ENCODE results near the gene ITGB2.

DNA sequence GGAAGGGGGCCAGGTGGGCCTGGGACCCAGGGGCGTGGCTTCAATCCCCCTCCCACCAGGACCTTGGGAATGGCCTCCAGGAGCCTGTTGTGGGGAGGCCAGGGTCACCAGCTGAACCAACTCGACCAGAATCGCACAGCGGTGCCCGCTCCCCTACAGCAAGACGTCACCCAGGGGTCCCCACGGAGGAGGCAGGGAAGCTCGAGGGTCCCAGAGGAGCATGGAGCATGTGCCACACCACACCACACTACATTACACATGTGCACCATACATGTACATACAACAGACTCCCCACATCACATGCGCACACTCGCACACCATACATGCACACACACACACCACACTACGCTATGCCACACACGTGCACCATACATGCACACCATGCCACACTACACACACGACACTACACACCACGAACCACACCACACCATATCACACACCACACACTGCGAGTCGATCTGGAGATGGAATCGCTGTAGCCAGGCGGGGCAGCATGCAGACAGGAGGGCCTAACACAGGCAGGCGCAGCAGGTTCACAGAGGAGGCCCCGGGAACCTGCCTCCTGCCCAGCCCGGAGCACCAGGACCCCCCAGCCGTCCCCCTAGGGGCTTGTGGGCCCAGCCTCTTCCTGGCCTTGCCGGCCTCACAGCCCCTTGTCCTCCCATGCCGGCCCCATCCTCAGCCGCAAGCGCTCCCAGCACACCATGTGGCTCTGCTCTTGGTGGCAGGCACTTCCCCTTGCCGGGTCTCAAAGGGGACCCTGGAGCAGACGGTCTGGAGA, 596 bp downstream of the ITGB2 start:
- TF ChIP-seq, protein P1, sequence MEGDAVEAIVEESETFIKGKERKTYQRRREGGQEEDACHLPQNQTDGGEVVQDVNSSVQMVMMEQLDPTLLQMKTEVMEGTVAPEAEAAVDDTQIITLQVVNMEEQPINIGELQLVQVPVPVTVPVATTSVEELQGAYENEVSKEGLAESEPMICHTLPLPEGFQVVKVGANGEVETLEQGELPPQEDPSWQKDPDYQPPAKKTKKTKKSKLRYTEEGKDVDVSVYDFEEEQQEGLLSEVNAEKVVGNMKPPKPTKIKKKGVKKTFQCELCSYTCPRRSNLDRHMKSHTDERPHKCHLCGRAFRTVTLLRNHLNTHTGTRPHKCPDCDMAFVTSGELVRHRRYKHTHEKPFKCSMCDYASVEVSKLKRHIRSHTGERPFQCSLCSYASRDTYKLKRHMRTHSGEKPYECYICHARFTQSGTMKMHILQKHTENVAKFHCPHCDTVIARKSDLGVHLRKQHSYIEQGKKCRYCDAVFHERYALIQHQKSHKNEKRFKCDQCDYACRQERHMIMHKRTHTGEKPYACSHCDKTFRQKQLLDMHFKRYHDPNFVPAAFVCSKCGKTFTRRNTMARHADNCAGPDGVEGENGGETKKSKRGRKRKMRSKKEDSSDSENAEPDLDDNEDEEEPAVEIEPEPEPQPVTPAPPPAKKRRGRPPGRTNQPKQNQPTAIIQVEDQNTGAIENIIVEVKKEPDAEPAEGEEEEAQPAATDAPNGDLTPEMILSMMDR (IDR thresholded peaks at IDR 0.05 in 2 of 3, conservative IDR thresholded peaks at IDR 0.05 in 1 of 3; ENCODE audit: borderline replicate concordance in 1 of 3, insufficient read depth in 1 of 3, low read depth in 2 of 3, low read length in 2 of 3) = no peak
- TF ChIP-seq EZH2 (IDR thresholded peaks at IDR 0.05) = no peak
